GM10266 (cell line): ENCODE results near the gene ADAM10.

Source experiments
- DNase-seq: peaks from one replicate; pipeline ENCODE4 v3.0.0; 2012; ENCODE audit errors: extremely low spot score
- CTCF ChIP-seq: IDR thresholded peaks from 2 replicates; pipeline ENCODE4 v1.5.1; 2012; ENCODE audit warnings: mild to moderate bottlenecking, low read depth; ENCODE audit not compliant: control insufficient read depth, insufficient read depth; ENCODE audit errors: missing control alignments

ADAM10 gene

GRCh38 chr15:58548308-58549012 is 201.0 kb downstream of the ADAM10 start:
- no peak for DNase-seq
- no peak for TF ChIP-seq CTCF

GRCh38 chr15:58547628-58548307 is 201.7 kb downstream of the ADAM10 start:
- TF ChIP-seq CTCF: no peak
- no peak for DNase-seq

GRCh38 chr15:58546635-58547627 is 202.6 kb downstream of the ADAM10 start:
- no peak for TF ChIP-seq CTCF
- DNase-seq: no peak

- no peak for DNase-seq
- TF ChIP-seq CTCF: no peak
These were observed 203.4 kb downstream of the ADAM10 start for GRCh38 chr15:58546066-58546591.

- no peak for TF ChIP-seq CTCF
These were observed 204.0 kb downstream of the ADAM10 start for GRCh38 chr15:58545307-58546065.

GRCh38 chr15:58544756-58545155 is 204.8 kb downstream of the ADAM10 start:
- no peak for TF ChIP-seq CTCF
- no peak for DNase-seq

More at GRCh38 chr15:58545307-58546065, 204.0 kb downstream of the ADAM10 start:
- no peak for DNase-seq
